Right lobe of liver (tissue), 4 donors: ENCODE measurements around the gene HIGD1C.

Experiments used
- CTCF ChIP-seq, 4 donors: fragments of 200-600 bp in 3 of 4; fragments of 450-650 bp in 1 of 4; IDR thresholded peaks; one replicate each; pipeline versions ENCODE4 v1.5.1 to v1.8.0; 2016 to 2022; ENCODE audit warnings: antibody characterized with exemption in 4 of 4, mild to moderate bottlenecking in 2 of 4
- POLR2A ChIP-seq: fragments of 450-650 bp; IDR thresholded peaks from one replicate; pipeline ENCODE4 v1.6.1; 2017; ENCODE audit warnings: antibody characterized with exemption, mild to moderate bottlenecking
- donor health status: DM: no; HTN: no; CAD: no.
- donor health status: DM: no; HTN: no; CAD: no.
- donor health status: DM: no; HTN: yes; CAD: no.

GRCh38 chr12:50916292-50916691, 36.1 kb upstream of the HIGD1C start:
- TF ChIP-seq POLR2A (no peak), CTCF (IDR thresholded peaks at IDR 0.05) (no peak)
